ENCODE results near the gene CA11. TPM values are rescaled to one million over a fixed set of nuclear protein-coding genes. Genes with fewer than 3 reads are reported as not detected.

The CA11 gene
- total RNA-seq, 1 donor from 2014 or later = 12.6 TPM

GRCh38 chr19:48603850-48604249 lies 42.1 kb downstream of the CA11 start:
- H3K36me3 Mint-ChIP-seq = no peaks in the 10 kb centered on the region
- DNase-seq (ENCODE audit: low spot score) = no peak
- TF ChIP-seq, protein P1, sequence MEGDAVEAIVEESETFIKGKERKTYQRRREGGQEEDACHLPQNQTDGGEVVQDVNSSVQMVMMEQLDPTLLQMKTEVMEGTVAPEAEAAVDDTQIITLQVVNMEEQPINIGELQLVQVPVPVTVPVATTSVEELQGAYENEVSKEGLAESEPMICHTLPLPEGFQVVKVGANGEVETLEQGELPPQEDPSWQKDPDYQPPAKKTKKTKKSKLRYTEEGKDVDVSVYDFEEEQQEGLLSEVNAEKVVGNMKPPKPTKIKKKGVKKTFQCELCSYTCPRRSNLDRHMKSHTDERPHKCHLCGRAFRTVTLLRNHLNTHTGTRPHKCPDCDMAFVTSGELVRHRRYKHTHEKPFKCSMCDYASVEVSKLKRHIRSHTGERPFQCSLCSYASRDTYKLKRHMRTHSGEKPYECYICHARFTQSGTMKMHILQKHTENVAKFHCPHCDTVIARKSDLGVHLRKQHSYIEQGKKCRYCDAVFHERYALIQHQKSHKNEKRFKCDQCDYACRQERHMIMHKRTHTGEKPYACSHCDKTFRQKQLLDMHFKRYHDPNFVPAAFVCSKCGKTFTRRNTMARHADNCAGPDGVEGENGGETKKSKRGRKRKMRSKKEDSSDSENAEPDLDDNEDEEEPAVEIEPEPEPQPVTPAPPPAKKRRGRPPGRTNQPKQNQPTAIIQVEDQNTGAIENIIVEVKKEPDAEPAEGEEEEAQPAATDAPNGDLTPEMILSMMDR (IDR thresholded peaks at IDR 0.05) = no peak
- TF ChIP-seq EZH2phosphoT487 (IDR thresholded peaks at IDR 0.05) = no peak
- TF ChIP-seq EZH2 (IDR thresholded peaks at IDR 0.05) = no peak
- no peaks in the 10 kb centered on the region for H3F3A ChIP-seq (ENCODE audit: low read depth)
- no peaks in the 10 kb centered on the region for H3K9me3 ChIP-seq (ENCODE audit: low read depth)
- no peaks in the 10 kb centered on the region for H3K9me3 Mint-ChIP-seq
- no peak overlapping the region for H3K27ac ChIP-seq
- H3K4me3 ChIP-seq = no peak overlapping the region
- H4K20me1 ChIP-seq (ENCODE audit: low read depth) = no peaks in the 10 kb centered on the region
- H3K4me1 ChIP-seq = no peaks in the 10 kb centered on the region
- no peak overlapping the region for H3K9ac ChIP-seq
- H2AFZ ChIP-seq (replicated peaks) = no peak overlapping the region
- H3K36me3 ChIP-seq = no peaks in the 10 kb centered on the region
- H3K27me3 ChIP-seq = no peaks in the 10 kb centered on the region
- no peaks in the 10 kb centered on the region for H3K4me1 Mint-ChIP-seq
- no peaks in the 10 kb centered on the region for H3K79me2 ChIP-seq (ENCODE audit: low read depth)
- no peak overlapping the region for H3K27ac Mint-ChIP-seq
- H3K4me2 ChIP-seq = no peak overlapping the region
- H3K4me3 Mint-ChIP-seq = no peak overlapping the region
- peaks cover 2% of the 10 kb centered on the region for H3K27me3 Mint-ChIP-seq (ENCODE audit: insufficient read depth, low read depth)

DNA sequence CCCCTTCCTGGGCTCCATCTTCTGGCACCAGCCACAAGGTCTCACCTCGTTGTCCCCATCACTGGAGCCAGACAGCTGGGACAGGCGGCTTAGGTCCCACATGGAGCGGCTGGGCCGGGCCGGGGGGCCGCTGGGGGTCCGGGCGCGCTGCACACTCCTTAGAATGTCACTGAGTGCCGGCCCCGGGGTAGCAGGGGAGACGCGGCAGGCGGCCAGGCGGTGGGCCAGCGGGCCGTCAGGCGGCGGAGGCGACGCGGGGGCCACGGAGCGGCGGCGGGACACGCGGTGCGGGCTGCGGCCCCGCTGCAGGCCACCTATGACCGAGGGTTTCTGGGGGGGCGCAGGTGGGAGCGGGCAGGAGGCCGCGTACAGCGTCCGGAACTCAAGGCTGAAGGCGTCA lies 42.5 kb downstream of the CA11 start:
- Mint-ChIP-seq H3K27ac (no peak overlapping the region), H3K4me1 (peaks cover 3% of the 10 kb centered on the region), H3K27me3 (ENCODE audit: insufficient read depth, low read depth) (peaks cover 4% of the 10 kb centered on the region), H3K9me3 (no peaks in the 10 kb centered on the region), H3K4me3 (no peak overlapping the region), H3K36me3 (no peaks in the 10 kb centered on the region)
- Histone ChIP-seq H4K20me1 (ENCODE audit: low read depth) (no peaks in the 10 kb centered on the region), H3K36me3 (no peaks in the 10 kb centered on the region), H3K27me3 (no peaks in the 10 kb centered on the region), H3F3A (ENCODE audit: low read depth) (no peaks in the 10 kb centered on the region), H3K9ac (no peak overlapping the region), H2AFZ (replicated peaks) (no peak overlapping the region), H3K4me2 (no peak overlapping the region), H3K9me3 (ENCODE audit: low read depth) (no peaks in the 10 kb centered on the region), H3K4me3 (no peak overlapping the region), H3K27ac (no peak overlapping the region), H3K79me2 (ENCODE audit: low read depth) (no peaks in the 10 kb centered on the region), H3K4me1 (no peaks in the 10 kb centered on the region)
- no peak for DNase-seq (ENCODE audit: low spot score)
- TF ChIP-seq EZH2 (IDR thresholded peaks at IDR 0.05) = no peak
- TF ChIP-seq, protein P1 (IDR thresholded peaks at IDR 0.05) = no peak
- no peak for TF ChIP-seq EZH2phosphoT487 (IDR thresholded peaks at IDR 0.05)

DNA sequence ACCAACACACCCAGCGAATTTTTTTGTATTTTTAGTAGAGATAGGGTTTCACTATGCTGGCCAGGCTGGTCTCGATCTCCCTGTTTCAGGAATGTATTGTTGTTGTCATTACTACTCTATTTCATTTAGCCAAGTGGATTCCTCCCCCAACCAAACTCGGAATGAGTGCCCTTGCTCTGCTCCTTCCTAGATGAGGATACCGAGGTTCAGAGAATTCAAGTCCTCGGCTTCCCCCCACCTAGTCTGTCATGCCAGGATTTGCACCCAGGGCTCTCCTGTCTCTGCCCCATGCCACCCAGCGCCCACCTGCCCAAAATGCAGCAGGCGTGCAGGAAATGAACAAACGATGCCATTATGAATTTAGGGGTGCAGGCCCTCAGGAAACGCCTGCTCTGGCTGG lies 43.0 kb downstream of the CA11 start:
- no peak for DNase-seq (ENCODE audit: low spot score)

More for the DNA sequence above, 43.0 kb downstream of the CA11 start:
- H4K20me1 ChIP-seq (ENCODE audit: low read depth) = no peaks in the 10 kb centered on the region
- H3K27ac ChIP-seq = no peak overlapping the region
- Mint-ChIP-seq H3K4me3 (no peak overlapping the region), H3K27me3 (ENCODE audit: insufficient read depth, low read depth) (peaks cover 4% of the 10 kb centered on the region), H3K4me1 (peaks cover 4% of the 10 kb centered on the region), H3K9me3 (no peaks in the 10 kb centered on the region), H3K36me3 (no peaks in the 10 kb centered on the region), H3K27ac (no peak overlapping the region)
- H3F3A ChIP-seq (ENCODE audit: low read depth) = no peaks in the 10 kb centered on the region
- no peaks in the 10 kb centered on the region for H3K27me3 ChIP-seq
- no peak overlapping the region for H3K4me3 ChIP-seq
- H3K79me2 ChIP-seq (ENCODE audit: low read depth) = no peaks in the 10 kb centered on the region
- no peaks in the 10 kb centered on the region for H3K9me3 ChIP-seq (ENCODE audit: low read depth)
- TF ChIP-seq, protein P1 (IDR thresholded peaks at IDR 0.05) = no peak
- H3K36me3 ChIP-seq = no peaks in the 10 kb centered on the region
- H3K4me2 ChIP-seq = no peak overlapping the region
- no peaks in the 10 kb centered on the region for H3K4me1 ChIP-seq
- no peak overlapping the region for H2AFZ ChIP-seq (replicated peaks)
- no peak overlapping the region for H3K9ac ChIP-seq

All from neural progenitor cell (in vitro differentiated cells).